ENCODE measurements around the gene FAM234B. TPM values are rescaled to one million over a fixed set of nuclear protein-coding genes. Genes with fewer than 3 reads are reported as not detected.
A peak's percentile ranks its signal among the peaks of the same experiment; 100 is the strongest.

FAM234B gene
- total RNA-seq, 1 experiment from 2014 or later, result 13.3 TPM

- H3K36me3 ChIP-seq (replicated peaks; ENCODE audit: control insufficient read depth, insufficient read depth, low read length), result peaks cover 1% of the 10 kb centered on the region
- DNase-seq, result no peak
- H3K4me3 ChIP-seq (ENCODE audit: insufficient read depth, low read depth, low read length), result no peak overlapping the region
- H3K27me3 ChIP-seq (ENCODE audit: control insufficient read depth, insufficient read depth, low read length), result no peaks in the 10 kb centered on the region
Measured at GRCh38 chr12:13061377-13061776, 17.2 kb downstream of the FAM234B start.

- DNase-seq, result no peak
- Histone ChIP-seq H3K36me3 (replicated peaks; ENCODE audit: control insufficient read depth, insufficient read depth, low read length) (peaks cover 1% of the 10 kb centered on the region), H3K4me3 (ENCODE audit: insufficient read depth, low read depth, low read length) (no peak overlapping the region), H3K27me3 (ENCODE audit: control insufficient read depth, insufficient read depth, low read length) (no peaks in the 10 kb centered on the region)
Measured at GRCh38 chr12:13062669-13063068, 18.5 kb downstream of the FAM234B start.

- H3K27me3 ChIP-seq (ENCODE audit: control insufficient read depth, insufficient read depth, low read length), result no peaks in the 10 kb centered on the region
- H3K4me3 ChIP-seq (ENCODE audit: insufficient read depth, low read depth, low read length), result no peak overlapping the region
- DNase-seq, result no peak
- peaks cover 2% of the 10 kb centered on the region; the same call in 1 of the 2 replicates for H3K36me3 ChIP-seq (replicated peaks; ENCODE audit: control insufficient read depth, insufficient read depth, low read length)
Measured at GRCh38 chr12:13066014-13066413, 21.8 kb downstream of the FAM234B start.

- DNase-seq, result no peak
- Histone ChIP-seq H3K4me3 (ENCODE audit: insufficient read depth, low read depth, low read length) (no peak overlapping the region), H3K27me3 (ENCODE audit: control insufficient read depth, insufficient read depth, low read length) (no peaks in the 10 kb centered on the region), H3K36me3 (replicated peaks; ENCODE audit: control insufficient read depth, insufficient read depth, low read length) (peaks cover 4% of the 10 kb centered on the region)
Measured at GRCh38 chr12:13066459-13066858, 22.3 kb downstream of the FAM234B start.

GRCh38 chr12:13067322-13067721 is 23.1 kb downstream of the FAM234B start:
- Histone ChIP-seq H3K27me3 (ENCODE audit: control insufficient read depth, insufficient read depth, low read length) (no peaks in the 10 kb centered on the region), H3K4me3 (ENCODE audit: insufficient read depth, low read depth, low read length) (no peak overlapping the region), H3K36me3 (replicated peaks; ENCODE audit: control insufficient read depth, insufficient read depth, low read length) (peaks cover 7% of the 10 kb centered on the region)
- DNase-seq, result no peak

- DNase-seq, result no peak
- Histone ChIP-seq H3K4me3 (ENCODE audit: insufficient read depth, low read depth, low read length) (no peak overlapping the region), H3K27me3 (ENCODE audit: control insufficient read depth, insufficient read depth, low read length) (no peaks in the 10 kb centered on the region), H3K36me3 (replicated peaks; ENCODE audit: control insufficient read depth, insufficient read depth, low read length) (peaks cover 7% of the 10 kb centered on the region)
Measured at GRCh38 chr12:13069380-13069779, 25.2 kb downstream of the FAM234B start.

GRCh38 chr12:13071305-13072280 is 27.4 kb downstream of the FAM234B start:
- no peak for DNase-seq
- Histone ChIP-seq H3K4me3 (ENCODE audit: insufficient read depth, low read depth, low read length) (no peak overlapping the region), H3K36me3 (replicated peaks; ENCODE audit: control insufficient read depth, insufficient read depth, low read length) (peaks cover 7% of the 10 kb centered on the region), H3K27me3 (ENCODE audit: control insufficient read depth, insufficient read depth, low read length) (no peaks in the 10 kb centered on the region)

GRCh38 chr12:13073173-13073572 is 29.0 kb downstream of the FAM234B start:
- Histone ChIP-seq H3K27me3 (ENCODE audit: control insufficient read depth, insufficient read depth, low read length) (no peaks in the 10 kb centered on the region), H3K36me3 (replicated peaks; ENCODE audit: control insufficient read depth, insufficient read depth, low read length) (peaks cover 7% of the 10 kb centered on the region), H3K4me3 (ENCODE audit: insufficient read depth, low read depth, low read length) (no peak overlapping the region)
- no peak for DNase-seq

GRCh38 chr12:13074396-13075117 is 30.4 kb downstream of the FAM234B start:
- no peak for DNase-seq
- no peaks in the 10 kb centered on the region for H3K27me3 ChIP-seq (ENCODE audit: control insufficient read depth, insufficient read depth, low read length)
- peaks cover 5% of the 10 kb centered on the region for H3K36me3 ChIP-seq (replicated peaks; ENCODE audit: control insufficient read depth, insufficient read depth, low read length)
- H3K4me3 ChIP-seq (ENCODE audit: insufficient read depth, low read depth, low read length), result no peak overlapping the region

- no peaks in the 10 kb centered on the region for H3K27me3 ChIP-seq (ENCODE audit: control insufficient read depth, insufficient read depth, low read length)
- peaks cover 5% of the 10 kb centered on the region for H3K36me3 ChIP-seq (replicated peaks; ENCODE audit: control insufficient read depth, insufficient read depth, low read length)
- DNase-seq, result no peak
- no peak overlapping the region for H3K4me3 ChIP-seq (ENCODE audit: insufficient read depth, low read depth, low read length)
Measured at GRCh38 chr12:13075118-13075480, 30.9 kb downstream of the FAM234B start.

- peaks cover 7% of the 10 kb centered on the region for H3K36me3 ChIP-seq (replicated peaks; ENCODE audit: control insufficient read depth, insufficient read depth, low read length)
- no peak overlapping the region for H3K4me3 ChIP-seq (ENCODE audit: insufficient read depth, low read depth, low read length)
- no peaks in the 10 kb centered on the region for H3K27me3 ChIP-seq (ENCODE audit: control insufficient read depth, insufficient read depth, low read length)
- DNase-seq, result no peak
Measured at GRCh38 chr12:13075786-13076570, 31.8 kb downstream of the FAM234B start.

- H3K36me3 ChIP-seq (replicated peaks; ENCODE audit: control insufficient read depth, insufficient read depth, low read length), result peaks cover 2% of the 10 kb centered on the region
- peak; percentile 37 for DNase-seq
- H3K4me3 ChIP-seq (ENCODE audit: insufficient read depth, low read depth, low read length), result no peak overlapping the region
- no peaks in the 10 kb centered on the region for H3K27me3 ChIP-seq (ENCODE audit: control insufficient read depth, insufficient read depth, low read length)
Measured at GRCh38 chr12:13079440-13079906, 35.3 kb downstream of the FAM234B start.

- Histone ChIP-seq H3K36me3 (replicated peaks; ENCODE audit: control insufficient read depth, insufficient read depth, low read length) (peaks cover 2% of the 10 kb centered on the region), H3K4me3 (ENCODE audit: insufficient read depth, low read depth, low read length) (no peak overlapping the region), H3K27me3 (ENCODE audit: control insufficient read depth, insufficient read depth, low read length) (no peaks in the 10 kb centered on the region)
- DNase-seq, result no peak
Measured at GRCh38 chr12:13080266-13080665, 36.1 kb downstream of the FAM234B start.

- Histone ChIP-seq H3K36me3 (replicated peaks; ENCODE audit: control insufficient read depth, insufficient read depth, low read length) (peaks cover 2% of the 10 kb centered on the region), H3K27me3 (ENCODE audit: control insufficient read depth, insufficient read depth, low read length) (no peaks in the 10 kb centered on the region), H3K4me3 (ENCODE audit: insufficient read depth, low read depth, low read length) (no peak overlapping the region)
- no peak for DNase-seq
Measured at GRCh38 chr12:13082861-13083260, 38.7 kb downstream of the FAM234B start.

Data from H7 (cell line).